Stomach (tissue), 9 donors: Measurements from ENCODE around the gene SLC39A6. TPM values are rescaled to one million over a fixed set of nuclear protein-coding genes. Genes with fewer than 3 reads are reported as not detected.
"Not testable (repeated sequence)": the region's sequence is repeated elsewhere in the genome, so short reads cannot be mapped to it uniquely, and the experiment has no call there.

Experiments
- DNase-seq, 2 donors: peaks; one replicate each; pipeline versions ENCODE4 v3.0.0 to v3.0.0-alpha.2; 2013 to 2019
- H3K27ac ChIP-seq, 5 donors: fragments of 200-600 bp in 4 of 5; sonication (generic) in 4 of 5; one replicate each; pipeline ENCODE4 v1.5.1; 2013 to 2019; ENCODE audit warnings: mild to moderate bottlenecking in 1 of 5, moderate library complexity in 1 of 5
- H3K27me3 ChIP-seq, 3 donors: fragments of 200-600 bp; sonication (generic); one replicate each; pipeline ENCODE4 v1.5.1; 2017 to 2019; ENCODE audit warnings: mixed run types in 1 of 3
- H3K36me3 ChIP-seq, 4 donors: fragments of 200-600 bp; sonication (generic); 1 replicate in 3 of 4; 2 replicates in 1 of 4; pipeline ENCODE4 v1.5.1; 2016 to 2019
- H3K4me1 ChIP-seq, 4 donors: fragments of 200-600 bp; sonication (generic); one replicate each; pipeline ENCODE4 v1.5.1; 2016 to 2019
- H3K4me3 ChIP-seq, 4 donors: fragments of 200-600 bp; sonication (generic) in 3 of 4; one replicate each; pipeline ENCODE4 v1.5.1; 2016 to 2019; ENCODE audit warnings: mild to moderate bottlenecking in 1 of 4
- H3K9me3 ChIP-seq, 4 donors: fragments of 200-600 bp; sonication (generic); one replicate each; pipeline ENCODE4 v1.5.1; 2016 to 2019
- CTCF ChIP-seq, 7 experiments: fragments of 450-650 bp in 4 of 7; fragments of 200-600 bp in 3 of 7; sonication (generic) in 3 of 7; IDR thresholded peaks; one replicate each; pipeline ENCODE4 v1.5.1; 2016 to 2019; ENCODE audit warnings: antibody characterized with exemption in 7 of 7, control low read depth in 2 of 7, mild to moderate bottlenecking in 1 of 7
- EP300 ChIP-seq: sonication (generic); formaldehyde crosslinking; IDR thresholded peaks from one replicate; pipeline ENCODE4 v1.6.1; 2017; ENCODE audit warnings: antibody characterized with exemption
- POLR2A ChIP-seq, 4 donors: fragments of 450-650 bp; IDR thresholded peaks; one replicate each; pipeline ENCODE4 v1.6.1; 2016; ENCODE audit warnings: antibody characterized with exemption in 4 of 4, control low read depth in 2 of 4, mild to moderate bottlenecking in 1 of 4, moderate library complexity in 1 of 4
- POLR2AphosphoS5 ChIP-seq, 3 donors: sonication (generic); formaldehyde crosslinking; IDR thresholded peaks; one replicate each; pipeline ENCODE4 v1.6.1; 2016; ENCODE audit warnings: antibody characterized with exemption in 3 of 3
- WGBS, 5 donors: extraction: QIAGEN DNeasy Blood & Tissue Kit in 3 of 5; methylation state at CpG; one replicate each; pipeline versions ENCODE4 v1.1.5 to v1.1.7; 2013 to 2018; 5-methylcytosine and 5-hydroxymethylcytosine counted together
- intact Hi-C: fragments of 100-400 bp; cut with DNase I; formaldehyde crosslinking; loops from one replicate; pipeline ENCODE4 v1.15.1; 2023; ENCODE audit warnings: low total_unique reads
- polyA plus RNA-seq, 3 donors: library from polyadenylated mRNA; stranded (reverse); fragments of 200-250 nt; gene quantifications; one replicate each; pipeline ENCODE4 v1.2.3, GENCODE V29; 2013
- total RNA-seq, 5 donors: library from RNA; depleted of rRNA; stranded (reverse); fragments of >200 nt; gene quantifications; one replicate each; pipeline versions ENCODE4 v1.1.0 to v1.2.3, GENCODE V29; 2014 to 2016
- donor health status: healthy with polysubstance abuse.
- donor health status: Bipolar disorder and iron deficiency.
- donor health status: healthy.

Gene SLC39A6
- total and polyA plus RNA-seq, 8 donors = 4.0 to 33.9 (median 12.7) TPM

GRCh38 chr18:36127836-36128529 lies 1.2 kb downstream of the SLC39A6 start:
- Histone ChIP-seq H3K36me3 (peaks cover 0 to 22% (median 18%) of the 10 kb centered on the region in 4 donors), H3K9me3 (no peaks in the 10 kb centered on the region), H3K4me3 (peak overlapping the region; percentile 76 to 88 (median 85)), H3K4me1 (peaks cover 24 to 41% (median 37%) of the 10 kb centered on the region in 4 donors), H3K27ac (peak overlapping the region in 3 of 5 donors; percentile 98 to 99 (median 98)), H3K27me3 (no peaks in the 10 kb centered on the region)
- WGBS, 5 donors = 24 to 36% (median 28%) methylated on average over 15 of the region's 15 CpGs
- peak in 1 of 2 donors; percentile 45 for DNase-seq
- no peak for TF ChIP-seq POLR2AphosphoS5 (IDR thresholded peaks at IDR 0.05)
- TF ChIP-seq CTCF (IDR thresholded peaks at IDR 0.05) = no peak
- no peak for TF ChIP-seq EP300
- no peak for TF ChIP-seq POLR2A (IDR thresholded peaks at IDR 0.05)
- intact Hi-C loops = no loop called here

GRCh38 chr18:36126668-36127067 lies 2.5 kb downstream of the SLC39A6 start:
- 92 to 94% (median 92%) methylated on average over 8 of the region's 8 CpGs for WGBS, 5 donors
- Histone ChIP-seq H3K9me3 (no peaks in the 10 kb centered on the region), H3K36me3 (peaks cover 0 to 35% (median 30%) of the 10 kb centered on the region in 4 donors), H3K27ac (no peak overlapping the region), H3K4me3 (no peak overlapping the region), H3K27me3 (no peaks in the 10 kb centered on the region), H3K4me1 (peaks cover 17 to 28% (median 24%) of the 10 kb centered on the region in 4 donors)
- intact Hi-C loops = no loop called here
- DNase-seq = no peak
- no peak for TF ChIP-seq CTCF (IDR thresholded peaks at IDR 0.05)
- no peak for TF ChIP-seq POLR2AphosphoS5 (IDR thresholded peaks at IDR 0.05)
- no peak for TF ChIP-seq POLR2A (IDR thresholded peaks at IDR 0.05)
- TF ChIP-seq EP300 = no peak

DNA sequence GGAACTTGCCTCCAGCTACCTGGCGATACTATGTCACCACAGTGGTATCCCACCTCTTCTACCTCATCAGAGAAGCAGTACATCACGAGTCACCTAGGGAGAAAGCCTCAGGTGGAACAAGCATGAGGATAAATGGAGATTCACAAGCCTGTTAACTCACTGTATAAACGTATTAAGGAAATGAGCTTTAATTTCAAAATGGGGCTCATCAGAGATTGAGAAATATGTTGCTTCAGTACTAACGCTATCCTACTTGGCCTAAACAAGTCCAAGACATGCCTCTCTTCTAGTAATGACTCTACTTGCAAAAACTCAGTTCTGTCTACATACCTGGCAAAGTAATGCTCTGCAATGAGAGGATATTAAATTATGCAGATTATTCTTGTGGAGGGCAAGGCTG lies 4.3 kb downstream of the SLC39A6 start:
- Histone ChIP-seq H3K4me3 (no peak overlapping the region), H3K27ac (no peak overlapping the region), H3K9me3 (no peaks in the 10 kb centered on the region), H3K27me3 (no peaks in the 10 kb centered on the region), H3K36me3 (peaks cover 0 to 48% (median 44%) of the 10 kb centered on the region in 4 donors), H3K4me1 (peaks cover 5 to 13% (median 10%) of the 10 kb centered on the region in 4 donors)
- DNase-seq = no peak
- WGBS, 5 donors = 91 to 97% (median 93%) methylated on average over 4 of the region's 4 CpGs
- TF ChIP-seq CTCF (IDR thresholded peaks at IDR 0.05) (no peak), EP300 (no peak), POLR2A (IDR thresholded peaks at IDR 0.05) (no peak), POLR2AphosphoS5 (IDR thresholded peaks at IDR 0.05) (no peak)
- intact Hi-C loops = no loop called here

GRCh38 chr18:36120297-36120696 lies 8.8 kb downstream of the SLC39A6 start:
- WGBS, 5 donors = 46 to 73% (median 61%) methylated on average over 3 of the region's 3 CpGs
- no peak for DNase-seq

DNA sequence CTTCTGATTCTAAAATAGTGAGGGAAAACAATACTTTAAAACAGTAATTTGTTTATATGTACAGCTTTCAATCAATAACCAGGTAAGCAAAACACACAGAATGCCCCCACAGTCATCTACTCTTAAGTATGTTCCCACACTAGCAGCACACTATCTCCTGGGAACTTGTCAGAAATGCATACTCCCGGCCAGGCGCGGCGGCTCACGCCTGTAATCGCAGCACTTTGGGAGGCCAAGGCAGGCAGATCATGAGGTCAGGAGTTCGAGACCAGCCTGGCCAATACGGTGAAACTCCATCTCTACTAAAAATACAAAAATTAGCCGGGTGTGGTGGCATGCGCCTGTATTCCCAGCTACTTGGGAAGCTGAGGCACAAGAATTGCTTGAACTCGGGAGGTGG lies 12.4 kb downstream of the SLC39A6 start:
- H3K4me1 ChIP-seq, H3K27me3 ChIP-seq, H3K9me3 ChIP-seq, H3K27ac ChIP-seq, DNase-seq, H3K4me3 ChIP-seq, intact Hi-C loops: not testable (repeated sequence)
- WGBS, 5 donors = 90 to 96% (median 95%) methylated on average over 11 of the region's 11 CpGs
- peaks cover 11 to 94% (median 82%) of the 10 kb centered on the region in 4 donors for H3K36me3 ChIP-seq

More at GRCh38 chr18:36120297-36120696, 8.8 kb downstream of the SLC39A6 start:
- TF ChIP-seq POLR2A (IDR thresholded peaks at IDR 0.05) (no peak), POLR2AphosphoS5 (IDR thresholded peaks at IDR 0.05) (no peak), EP300 (no peak), CTCF (IDR thresholded peaks at IDR 0.05) (no peak)
- H3K4me1 ChIP-seq = no peaks in the 10 kb centered on the region
- H3K27me3 ChIP-seq = no peaks in the 10 kb centered on the region
- H3K4me3 ChIP-seq = no peak overlapping the region
- intact Hi-C loops = no loop called here
- no peaks in the 10 kb centered on the region for H3K9me3 ChIP-seq
- no peak overlapping the region for H3K27ac ChIP-seq
- H3K36me3 ChIP-seq = peaks cover 0 to 86% (median 77%) of the 10 kb centered on the region in 4 donors
